HCT116 (cell line): ENCODE data around the gene TAF4B.

Experiments used
- CEBPB ChIP-seq: IDR thresholded peaks from 2 replicates; pipeline ENCODE4 v1.6.1; 2012; ENCODE audit warnings: low read depth
- CTCF ChIP-seq, 3 experiments: fragments of 200-600 bp in 1 of 3; sonication (generic) in 1 of 3; IDR thresholded peaks in 2 of 3; conservative IDR thresholded peaks in 1 of 3; 2 replicates each; pipeline ENCODE4 v1.5.1; 2012 to 2017; ENCODE audit warnings: low read depth in 2 of 3, low read length in 2 of 3, antibody characterized with exemption in 1 of 3, borderline replicate concordance in 1 of 3, control low read depth in 1 of 3, mild to moderate bottlenecking in 1 of 3, mixed read lengths in 1 of 3, mixed run types in 1 of 3, moderate library complexity in 1 of 3; ENCODE audit not compliant: insufficient read depth in 1 of 3
- EZH2 ChIP-seq: fragments of 200-600 bp; sonication (generic); IDR thresholded peaks from 2 replicates; pipeline ENCODE4 v1.6.1; 2017; ENCODE audit warnings: antibody characterized with exemption, mixed run types
- MAX ChIP-seq: IDR thresholded peaks from 2 replicates; pipeline ENCODE4 v1.6.1; 2012
- POLR2A ChIP-seq: IDR thresholded peaks from 2 replicates; pipeline ENCODE4 v1.7.0; 2011; ENCODE audit warnings: borderline replicate concordance; ENCODE audit not compliant: insufficient read depth, insufficient read length; ENCODE audit errors: extremely low read depth
- POLR2AphosphoS5 ChIP-seq: IDR thresholded peaks from 2 replicates; pipeline ENCODE4 v1.6.1; 2011; ENCODE audit warnings: mild to moderate bottlenecking, low read depth, low read length, moderate library complexity
- SP1 ChIP-seq: IDR thresholded peaks from 2 replicates; pipeline ENCODE4 v1.6.1; 2012; ENCODE audit warnings: low read depth
- TCF7L2 ChIP-seq: IDR thresholded peaks from 2 replicates; pipeline ENCODE4 v1.7.0; 2011; ENCODE audit warnings: borderline replicate concordance, inconsistent platforms; ENCODE audit not compliant: insufficient read depth, insufficient read length; ENCODE audit errors: extremely low read depth
- TF ChIP-seq, protein P1 (sequence below): IDR thresholded peaks from 2 replicates; pipeline ENCODE4 v1.6.1; 2012; ENCODE audit warnings: low read depth

DNA sequence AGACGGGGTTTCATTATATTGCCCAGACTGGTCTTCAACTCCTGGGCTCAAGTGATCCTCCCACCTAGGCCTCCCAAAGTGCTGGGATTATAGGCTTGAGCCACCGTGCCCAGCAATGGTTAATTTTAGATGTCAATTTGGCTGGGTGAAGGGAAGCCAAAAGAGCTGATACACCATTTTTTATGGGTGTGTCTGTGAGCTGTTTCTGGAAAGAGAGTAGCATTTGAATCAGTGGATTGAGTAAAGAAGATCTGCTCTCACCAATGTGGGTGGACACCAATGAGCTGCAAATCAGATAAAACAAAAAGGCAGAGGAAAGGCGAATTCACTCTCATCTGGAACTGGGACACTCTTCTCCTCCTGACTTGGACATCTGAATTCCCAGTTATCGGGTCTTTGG is 16.1 kb upstream of the TAF4B start:
- TF ChIP-seq CTCF (IDR thresholded peaks at IDR 0.05 in 2 of 3, conservative IDR thresholded peaks at IDR 0.05 in 1 of 3; ENCODE audit: borderline replicate concordance in 1 of 3, insufficient read depth in 1 of 3, low read depth in 2 of 3, low read length in 2 of 3) (no peak), EZH2 (no peak), TCF7L2 (no peak), CEBPB (no peak), MAX (no peak), POLR2AphosphoS5 (no peak), POLR2A (no peak), SP1 (no peak)
- TF ChIP-seq, protein P1, sequence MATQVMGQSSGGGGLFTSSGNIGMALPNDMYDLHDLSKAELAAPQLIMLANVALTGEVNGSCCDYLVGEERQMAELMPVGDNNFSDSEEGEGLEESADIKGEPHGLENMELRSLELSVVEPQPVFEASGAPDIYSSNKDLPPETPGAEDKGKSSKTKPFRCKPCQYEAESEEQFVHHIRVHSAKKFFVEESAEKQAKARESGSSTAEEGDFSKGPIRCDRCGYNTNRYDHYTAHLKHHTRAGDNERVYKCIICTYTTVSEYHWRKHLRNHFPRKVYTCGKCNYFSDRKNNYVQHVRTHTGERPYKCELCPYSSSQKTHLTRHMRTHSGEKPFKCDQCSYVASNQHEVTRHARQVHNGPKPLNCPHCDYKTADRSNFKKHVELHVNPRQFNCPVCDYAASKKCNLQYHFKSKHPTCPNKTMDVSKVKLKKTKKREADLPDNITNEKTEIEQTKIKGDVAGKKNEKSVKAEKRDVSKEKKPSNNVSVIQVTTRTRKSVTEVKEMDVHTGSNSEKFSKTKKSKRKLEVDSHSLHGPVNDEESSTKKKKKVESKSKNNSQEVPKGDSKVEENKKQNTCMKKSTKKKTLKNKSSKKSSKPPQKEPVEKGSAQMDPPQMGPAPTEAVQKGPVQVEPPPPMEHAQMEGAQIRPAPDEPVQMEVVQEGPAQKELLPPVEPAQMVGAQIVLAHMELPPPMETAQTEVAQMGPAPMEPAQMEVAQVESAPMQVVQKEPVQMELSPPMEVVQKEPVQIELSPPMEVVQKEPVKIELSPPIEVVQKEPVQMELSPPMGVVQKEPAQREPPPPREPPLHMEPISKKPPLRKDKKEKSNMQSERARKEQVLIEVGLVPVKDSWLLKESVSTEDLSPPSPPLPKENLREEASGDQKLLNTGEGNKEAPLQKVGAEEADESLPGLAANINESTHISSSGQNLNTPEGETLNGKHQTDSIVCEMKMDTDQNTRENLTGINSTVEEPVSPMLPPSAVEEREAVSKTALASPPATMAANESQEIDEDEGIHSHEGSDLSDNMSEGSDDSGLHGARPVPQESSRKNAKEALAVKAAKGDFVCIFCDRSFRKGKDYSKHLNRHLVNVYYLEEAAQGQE: no peak
